ENCODE data around the gene CCDC57.

CCDC57 gene

DNA sequence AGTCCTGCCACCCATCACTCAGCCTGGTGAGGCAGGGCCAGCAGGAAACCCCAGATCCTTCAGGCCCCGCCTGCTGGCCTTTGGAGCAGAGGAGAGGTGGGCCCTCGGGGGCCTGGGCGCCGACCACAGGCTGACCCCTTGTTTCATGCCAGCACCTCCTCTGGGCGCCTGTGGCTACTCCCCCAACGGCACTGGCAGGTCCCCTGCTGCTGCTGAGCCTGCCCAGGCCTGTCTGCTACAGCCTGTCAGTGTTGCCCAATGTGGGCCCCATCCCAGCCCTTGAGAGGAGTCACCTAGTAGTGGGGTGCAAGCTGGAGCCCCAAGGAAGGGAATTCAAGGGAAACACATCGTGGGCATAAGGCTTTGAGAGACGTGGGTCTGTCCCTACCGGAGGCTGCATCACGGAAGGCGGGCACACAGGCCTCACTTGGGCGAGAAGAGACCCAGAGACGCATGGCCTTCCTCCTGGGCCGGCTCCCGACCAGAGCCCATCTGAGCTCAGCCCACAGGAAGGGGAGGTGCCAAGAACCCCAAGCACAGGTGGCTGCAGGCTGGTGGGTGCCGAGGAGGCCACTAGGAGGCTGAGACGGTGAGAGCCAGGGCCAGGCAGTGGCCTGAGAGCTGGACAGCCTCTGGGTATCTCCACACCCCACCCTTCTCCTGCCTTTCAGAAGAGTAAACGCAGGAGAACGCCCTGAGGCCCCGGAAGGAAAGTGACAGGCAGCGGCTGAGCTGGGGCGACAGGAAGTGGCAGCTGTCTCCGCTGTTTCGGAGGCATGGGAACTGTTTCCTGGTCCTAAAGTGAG, 106.6 kb downstream of the CCDC57 start:
- peak; percentile 79 for DNase-seq (ENCODE audit: low spot score)

DNA sequence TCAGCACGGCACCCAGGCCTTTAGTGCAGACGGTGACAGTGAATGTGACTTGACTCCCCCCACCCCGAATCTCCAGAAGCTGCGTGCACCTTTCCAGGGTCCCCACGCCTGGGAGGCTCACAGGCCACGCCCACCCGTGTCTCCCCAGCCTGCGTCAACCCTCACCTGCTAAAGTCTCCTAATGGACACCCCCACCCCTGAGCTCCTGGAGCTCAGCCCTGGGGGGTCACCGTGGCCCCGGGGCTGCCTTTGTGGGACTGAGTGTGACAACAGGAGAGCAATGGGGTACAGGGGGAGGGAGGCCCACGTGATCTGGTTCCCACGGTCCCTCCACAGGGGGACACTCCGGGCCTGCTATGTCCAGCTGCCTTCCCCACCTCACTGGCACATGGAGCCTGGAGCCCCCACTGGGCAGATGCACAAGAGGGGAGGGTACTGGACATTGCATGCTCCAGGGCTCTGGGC, 107.2 kb downstream of the CCDC57 start:
- DNase-seq (ENCODE audit: low spot score), result no peak

DNA sequence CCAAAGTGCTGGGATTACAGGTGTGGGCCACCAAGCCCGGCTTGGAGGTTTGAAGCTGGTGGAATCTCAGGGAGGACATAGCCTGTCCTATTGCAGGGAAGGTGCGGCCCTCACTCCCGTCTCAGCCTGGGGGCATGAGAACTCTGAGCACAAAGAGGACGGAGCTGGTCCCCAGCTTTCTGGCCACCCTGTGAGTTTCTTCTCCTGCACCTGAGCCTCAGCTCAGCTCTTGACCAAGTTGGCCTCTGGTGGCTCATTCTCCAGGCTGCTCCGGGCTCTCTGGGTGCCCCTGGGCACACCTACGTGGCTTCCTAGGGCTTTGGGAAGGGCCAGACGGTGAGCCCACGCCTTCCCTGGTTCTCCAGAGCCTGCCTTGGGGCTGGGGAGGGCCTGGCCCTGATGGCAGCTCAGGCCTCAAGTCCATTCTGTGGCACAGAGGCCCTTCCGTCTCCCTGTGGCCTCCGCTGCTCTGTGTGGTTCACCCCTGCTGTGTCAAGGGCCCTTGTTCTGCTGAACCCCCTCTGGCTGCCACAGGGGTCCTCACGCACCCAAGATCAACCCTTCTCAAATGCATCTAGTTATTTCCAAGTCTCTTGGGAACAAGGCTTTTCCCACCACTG, 107.7 kb downstream of the CCDC57 start:
- DNase-seq (ENCODE audit: low spot score), result no peak

DNA sequence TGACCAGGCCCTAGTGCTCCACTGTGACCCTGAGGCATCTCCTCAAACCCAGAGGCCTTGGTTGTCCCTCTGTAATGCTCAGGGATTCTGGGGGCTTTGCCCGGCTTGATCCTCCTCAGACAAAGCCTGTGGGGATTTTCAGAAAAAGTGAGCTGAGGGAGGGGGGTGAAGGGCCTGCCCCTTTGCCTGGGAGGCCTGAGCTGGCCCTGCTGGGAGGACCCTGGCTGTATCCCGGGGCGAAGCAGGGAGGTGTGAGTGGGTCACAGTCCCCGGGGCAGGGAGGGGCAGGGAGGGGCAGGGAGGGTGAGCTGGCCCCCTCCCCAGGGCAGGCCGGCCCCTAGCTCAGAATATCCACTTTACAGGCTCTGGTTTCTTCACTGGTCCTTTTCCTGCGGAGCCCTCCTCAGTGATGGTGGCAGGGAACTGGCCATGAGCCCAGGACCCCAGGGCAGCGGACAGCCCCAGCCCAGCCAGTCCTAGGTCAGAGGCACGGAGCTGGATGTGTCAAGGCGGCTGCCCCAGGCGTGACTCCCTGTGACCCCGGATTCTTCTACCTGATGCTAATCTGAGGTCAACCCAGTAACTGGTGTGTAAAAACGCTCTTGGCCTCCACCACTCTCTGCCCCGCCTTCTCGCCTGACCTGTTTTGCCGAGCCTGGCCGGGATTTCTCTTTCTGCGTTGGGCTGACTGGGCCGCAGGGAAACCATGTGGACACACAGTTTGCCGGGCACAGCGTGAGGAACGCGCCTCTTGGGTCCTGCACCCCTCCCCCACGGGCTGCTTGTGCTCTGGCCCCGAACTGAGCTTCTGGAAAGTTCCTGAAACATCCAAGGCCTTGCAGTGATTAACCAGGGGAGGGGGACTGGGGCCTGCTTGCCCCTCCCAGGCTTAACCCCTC, 108.8 kb downstream of the CCDC57 start:
- DNase-seq (ENCODE audit: low spot score), result no peak

DNA sequence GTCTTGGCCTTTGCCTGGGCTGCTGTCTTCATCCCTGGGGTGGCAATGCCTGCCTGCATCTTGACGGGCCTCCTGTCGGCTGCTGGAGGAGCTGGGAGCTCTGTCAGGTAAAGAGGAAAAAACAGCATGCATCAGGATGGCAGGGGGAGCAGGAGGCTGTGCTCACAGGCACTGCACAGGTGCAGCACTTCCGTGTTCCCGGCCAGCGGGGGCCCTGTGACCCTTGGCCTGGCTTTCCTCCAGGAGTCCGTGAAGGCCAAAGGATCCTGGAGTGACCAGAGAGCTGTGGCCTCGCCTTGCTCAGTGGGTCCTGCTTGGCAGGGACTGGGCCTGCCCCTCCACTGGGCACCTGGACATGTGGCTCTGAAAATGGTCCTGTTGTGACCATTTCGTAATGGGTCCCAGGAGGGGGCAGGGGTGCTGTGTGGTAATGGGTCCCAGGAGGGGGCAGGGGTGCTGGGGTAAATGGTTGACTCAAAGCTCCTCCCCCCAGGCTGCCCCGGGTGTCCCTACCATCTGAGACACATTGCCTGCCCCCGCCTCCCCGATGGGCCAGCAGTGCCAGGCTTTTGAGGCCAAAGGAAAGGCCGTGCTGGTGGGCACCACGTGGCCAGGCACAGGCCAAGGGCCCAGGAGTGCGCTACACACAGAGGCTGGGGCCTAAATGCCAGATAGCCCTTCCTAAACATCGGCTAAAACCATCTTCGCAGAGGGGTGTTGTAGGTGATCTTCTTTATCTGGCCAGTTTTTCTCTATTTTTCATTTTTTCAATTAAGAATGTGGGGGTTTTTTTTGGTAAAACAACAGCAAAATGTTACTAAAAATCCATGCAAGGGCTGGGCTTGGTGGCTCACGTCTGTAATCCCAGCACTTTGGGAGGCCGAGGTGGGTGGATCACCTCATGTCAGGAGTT, 110.6 kb downstream of the CCDC57 start:
- no peak for DNase-seq (ENCODE audit: low spot score)

DNA sequence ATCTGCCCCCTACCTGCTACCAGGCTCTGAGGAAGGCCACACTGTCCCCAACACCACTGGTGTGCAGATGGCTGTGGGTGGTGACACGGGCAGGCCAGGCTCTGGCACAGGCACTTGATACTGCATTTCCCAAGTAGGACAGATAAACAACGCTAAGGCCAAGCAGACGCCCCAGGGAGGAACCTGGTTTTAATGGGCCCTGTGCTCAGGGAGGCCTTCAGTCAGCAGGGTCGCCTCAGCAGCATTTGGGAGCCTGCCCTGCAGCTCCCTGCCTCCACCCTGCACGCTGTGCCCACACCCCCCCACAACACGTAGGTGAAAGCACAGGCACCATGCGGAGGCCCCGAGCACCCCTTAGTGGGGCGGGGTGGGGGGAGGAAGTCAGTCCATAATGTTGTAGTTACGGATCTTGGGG, 111.3 kb downstream of the CCDC57 start:
- DNase-seq (ENCODE audit: low spot score), result no peak

DNA sequence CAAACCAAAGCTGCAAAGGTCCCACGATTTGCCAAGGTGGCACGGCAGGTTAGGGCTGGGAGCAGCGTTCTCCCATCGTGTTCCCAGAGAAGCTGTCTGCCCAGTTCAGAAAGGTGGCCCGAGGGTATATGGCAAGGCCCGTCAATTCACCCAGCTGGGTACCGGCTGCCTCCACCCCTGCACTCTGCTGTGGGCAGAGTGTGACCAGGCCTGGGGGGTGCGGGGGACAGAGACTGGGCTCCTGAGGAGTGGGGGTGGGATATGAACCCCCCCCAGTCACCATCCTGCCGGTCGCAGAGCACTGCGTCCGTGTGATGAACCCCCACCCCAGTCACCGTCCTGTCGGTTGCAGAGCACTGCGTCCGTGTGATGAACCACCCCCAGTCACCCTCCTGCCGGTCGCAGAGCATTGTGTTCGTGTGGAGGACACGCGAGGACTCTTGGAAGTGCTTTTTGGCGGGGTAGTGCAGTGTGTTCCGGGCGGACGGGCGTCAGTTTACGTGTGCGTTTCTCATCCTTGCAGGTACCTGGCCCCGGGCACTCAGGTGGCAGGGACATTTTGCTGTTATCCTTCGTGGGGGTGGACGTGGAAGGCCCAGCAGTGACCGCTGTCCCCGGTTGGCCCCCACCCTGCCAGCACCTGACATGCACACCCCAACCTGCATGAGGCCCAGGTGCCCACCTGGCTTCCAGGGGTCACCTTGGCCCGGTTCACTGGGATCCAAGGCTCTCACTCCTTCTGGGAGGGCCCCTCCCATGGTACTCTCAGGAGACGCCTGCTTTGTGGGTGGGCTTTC, 111.9 kb downstream of the CCDC57 start:
- DNase-seq (ENCODE audit: low spot score), result no peak

DNA sequence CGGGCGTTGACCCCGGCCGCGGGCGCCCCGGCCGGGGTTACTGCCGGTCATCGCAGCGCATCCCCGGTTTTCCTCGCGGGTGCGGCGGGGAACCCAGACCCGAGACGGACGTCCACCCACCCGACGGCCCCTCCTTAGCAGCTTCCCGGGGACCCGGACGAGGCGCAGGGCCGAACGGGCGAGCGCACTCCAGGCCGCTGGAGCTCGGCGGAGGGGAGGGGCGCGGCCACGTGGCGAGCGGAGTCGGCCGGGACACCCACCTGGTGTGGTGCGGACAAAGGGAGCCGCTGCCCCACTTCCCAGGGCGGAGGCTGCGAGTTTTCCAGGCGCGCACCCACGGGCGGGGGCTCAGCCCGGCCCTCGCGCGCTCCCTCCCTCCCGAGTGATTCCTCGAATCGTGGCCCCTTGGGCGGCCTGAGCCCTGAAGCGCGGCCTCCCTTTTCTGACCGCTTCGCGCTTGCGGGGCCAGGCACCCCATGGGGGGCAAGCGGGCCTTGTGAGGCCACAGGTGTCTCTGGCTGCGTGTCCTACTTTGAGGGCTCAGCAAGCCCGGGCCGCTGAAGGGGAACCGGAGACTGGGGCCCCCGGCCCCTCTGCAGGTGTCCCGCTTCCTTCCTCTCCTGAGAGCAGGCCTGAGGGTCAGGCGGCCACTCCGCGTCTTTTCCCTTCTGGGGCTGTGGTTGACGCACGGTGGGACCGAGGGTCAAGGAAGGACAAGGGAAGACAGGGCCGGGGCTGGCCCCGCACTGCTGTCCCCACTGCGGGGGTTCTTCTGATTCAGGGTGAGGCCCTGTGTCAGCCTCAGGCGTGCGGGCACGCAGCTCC, 113.5 kb downstream of the CCDC57 start:
- DNase-seq (ENCODE audit: low spot score), result no peak

DNA sequence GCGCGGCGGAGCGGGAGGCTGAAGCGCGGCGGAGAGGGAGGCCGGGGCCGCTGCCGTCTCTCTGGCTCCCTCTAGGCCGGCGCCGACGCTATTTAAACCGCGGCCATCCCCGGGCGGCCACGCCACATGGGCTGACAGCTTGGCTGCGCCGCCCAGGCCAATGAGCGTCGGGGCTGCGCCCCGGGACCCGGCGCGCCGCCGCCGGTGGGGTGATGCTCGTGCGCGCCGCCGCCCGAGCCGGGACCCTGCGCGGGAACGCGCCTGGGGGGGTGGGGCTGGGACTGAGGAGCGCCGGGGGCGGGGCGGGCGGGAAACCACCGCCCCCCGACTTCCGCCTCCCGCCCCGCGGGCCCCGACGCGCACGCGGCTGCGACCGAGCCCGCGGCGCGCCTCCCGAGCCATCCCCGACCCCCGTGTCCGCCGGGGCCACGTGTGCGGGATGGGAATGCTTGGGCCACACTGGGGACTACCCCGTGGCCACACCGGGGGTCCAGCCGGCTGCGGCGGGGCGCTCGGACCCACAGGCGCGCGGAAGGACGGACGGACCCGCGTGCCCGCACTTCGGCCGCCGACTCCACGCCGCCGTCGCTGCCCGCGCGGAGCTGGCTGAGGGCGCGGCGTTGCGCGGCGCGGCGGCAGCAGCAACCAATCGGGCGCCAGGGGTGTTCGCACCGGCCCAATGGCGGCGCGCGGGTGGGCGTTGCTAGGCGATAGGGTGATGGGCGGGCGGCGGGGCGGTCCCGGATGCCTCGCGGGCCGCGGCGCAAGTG, 114.3 kb downstream of the CCDC57 start, which contains the start of gene FASN:
FASN (minus strand) TSS at position 68 of the 770 bp plus-strand sequence. CDS start 1,791 bp downstream, outside the sequence.
- DNase-seq (ENCODE audit: low spot score), result peak; percentile 96

DNA sequence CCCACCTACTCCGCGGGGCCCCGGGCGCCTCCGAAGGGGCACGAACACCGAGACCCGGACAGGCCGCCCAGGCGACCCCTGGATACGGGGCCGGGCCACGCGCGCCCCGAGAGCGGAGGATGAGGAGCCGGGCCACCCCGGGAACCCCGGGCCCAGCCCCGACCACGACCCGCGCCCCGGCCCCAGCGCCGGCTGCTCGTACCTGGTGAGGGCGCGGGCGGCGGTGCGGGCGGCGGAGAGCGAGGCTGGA, 114.8 kb downstream of the CCDC57 start:
- DNase-seq (ENCODE audit: low spot score), result no peak

DNA sequence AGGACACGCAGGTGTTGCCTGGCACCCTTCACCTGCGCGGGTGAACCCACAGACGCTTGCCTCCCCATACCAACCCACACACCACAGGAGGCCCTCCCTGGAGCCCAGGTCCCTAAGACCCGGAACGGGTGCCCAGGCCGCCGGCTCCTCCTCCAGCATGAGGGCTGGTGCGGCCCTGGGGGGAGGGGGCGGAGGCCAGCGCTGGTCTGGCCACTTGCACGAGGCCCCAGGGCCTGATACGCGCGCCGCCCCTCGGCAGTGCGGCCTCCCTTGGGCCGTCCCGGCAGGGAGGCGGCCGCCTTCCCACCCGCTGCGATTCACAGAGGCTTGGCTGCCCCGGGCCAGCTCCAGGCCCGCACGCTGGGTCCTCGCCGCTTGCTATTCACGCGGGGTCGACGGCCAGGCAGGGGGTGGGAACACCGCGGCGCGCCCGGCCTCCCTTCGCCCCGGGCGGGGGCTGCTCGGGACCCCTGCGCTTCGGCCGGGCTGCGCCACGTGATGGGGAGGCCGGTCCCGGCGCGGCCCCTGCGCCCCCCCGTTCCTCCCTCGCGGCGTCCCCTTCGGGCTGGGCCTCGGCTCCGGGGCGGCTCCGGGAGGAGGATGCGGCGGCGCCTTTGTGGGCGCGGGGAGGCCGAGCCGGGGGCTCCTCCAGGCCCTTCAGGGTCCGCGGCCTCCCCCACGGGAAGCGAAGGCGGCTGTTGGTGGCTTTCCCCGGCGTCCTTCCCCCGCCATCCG, 115.3 kb downstream of the CCDC57 start:
- no peak for DNase-seq (ENCODE audit: low spot score)

DNA sequence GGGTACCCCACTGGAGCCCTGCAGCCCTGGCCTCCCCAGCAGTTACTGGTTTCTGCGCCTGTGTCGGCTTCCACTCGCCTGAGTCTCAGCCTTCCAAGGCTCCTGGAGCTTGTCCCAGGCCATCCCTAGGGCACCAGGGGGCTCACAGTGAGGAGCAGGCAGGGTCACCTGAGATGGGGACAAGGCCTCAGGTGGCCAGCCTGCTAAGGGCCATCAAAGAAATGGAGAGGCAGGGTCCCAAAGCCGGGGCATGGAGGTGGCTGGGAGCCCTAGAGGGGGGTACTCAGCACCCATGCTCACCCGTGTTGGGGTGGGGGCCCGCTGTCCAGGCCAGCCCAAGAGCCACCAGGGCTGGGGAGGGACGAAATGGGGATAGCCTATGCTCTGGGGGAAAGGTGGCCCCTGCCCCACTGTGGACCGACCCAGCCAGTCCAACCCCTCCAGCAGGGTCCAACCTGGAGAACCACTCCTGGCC, 115.9 kb downstream of the CCDC57 start:
- DNase-seq (ENCODE audit: low spot score), result no peak

DNA sequence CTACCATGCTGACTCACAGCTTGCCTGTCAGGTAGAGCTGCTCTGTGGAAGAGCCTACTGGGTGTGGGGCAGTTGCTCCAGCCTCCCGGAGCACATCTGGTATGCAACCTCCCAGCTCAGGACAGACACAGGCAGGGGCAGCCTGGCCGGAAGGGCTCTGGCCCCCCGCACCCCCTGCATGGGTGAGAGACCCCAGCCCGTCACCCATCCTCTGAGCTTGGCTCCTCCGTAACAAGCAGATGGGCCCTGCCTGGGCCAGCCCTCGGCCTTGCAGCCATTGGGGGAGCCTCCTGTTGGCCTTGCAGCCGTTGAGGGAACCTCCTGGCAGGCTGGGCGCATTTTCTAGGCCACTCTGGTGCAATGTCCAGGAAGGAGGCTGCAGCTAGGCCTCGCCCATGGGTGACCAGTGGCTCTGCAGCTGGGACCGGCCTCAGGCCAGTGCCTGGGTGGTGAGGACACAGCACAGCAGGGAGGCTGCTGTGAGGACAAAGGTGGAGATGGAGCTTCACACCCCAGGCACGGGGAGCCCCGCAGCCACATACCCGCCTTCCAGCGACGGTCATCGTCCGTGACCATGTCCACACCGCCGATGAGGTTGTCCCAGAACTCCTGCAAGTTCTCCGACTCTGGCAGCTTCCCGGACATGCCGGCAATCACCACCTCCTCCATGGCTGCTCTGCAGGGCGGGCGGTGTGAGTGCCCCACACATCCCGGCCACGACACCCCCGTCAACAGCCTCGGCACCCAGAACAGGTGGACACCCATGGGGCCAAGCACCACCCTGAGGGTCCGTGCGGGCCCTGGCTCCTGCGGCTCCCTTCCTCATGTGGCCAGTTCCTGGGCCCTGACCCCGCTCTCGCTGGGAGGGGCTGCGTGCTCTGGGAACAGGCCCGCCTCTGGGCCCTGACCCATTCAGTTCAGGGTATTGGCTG, 116.6 kb downstream of the CCDC57 start:
- DNase-seq (ENCODE audit: low spot score), result no peak

DNA sequence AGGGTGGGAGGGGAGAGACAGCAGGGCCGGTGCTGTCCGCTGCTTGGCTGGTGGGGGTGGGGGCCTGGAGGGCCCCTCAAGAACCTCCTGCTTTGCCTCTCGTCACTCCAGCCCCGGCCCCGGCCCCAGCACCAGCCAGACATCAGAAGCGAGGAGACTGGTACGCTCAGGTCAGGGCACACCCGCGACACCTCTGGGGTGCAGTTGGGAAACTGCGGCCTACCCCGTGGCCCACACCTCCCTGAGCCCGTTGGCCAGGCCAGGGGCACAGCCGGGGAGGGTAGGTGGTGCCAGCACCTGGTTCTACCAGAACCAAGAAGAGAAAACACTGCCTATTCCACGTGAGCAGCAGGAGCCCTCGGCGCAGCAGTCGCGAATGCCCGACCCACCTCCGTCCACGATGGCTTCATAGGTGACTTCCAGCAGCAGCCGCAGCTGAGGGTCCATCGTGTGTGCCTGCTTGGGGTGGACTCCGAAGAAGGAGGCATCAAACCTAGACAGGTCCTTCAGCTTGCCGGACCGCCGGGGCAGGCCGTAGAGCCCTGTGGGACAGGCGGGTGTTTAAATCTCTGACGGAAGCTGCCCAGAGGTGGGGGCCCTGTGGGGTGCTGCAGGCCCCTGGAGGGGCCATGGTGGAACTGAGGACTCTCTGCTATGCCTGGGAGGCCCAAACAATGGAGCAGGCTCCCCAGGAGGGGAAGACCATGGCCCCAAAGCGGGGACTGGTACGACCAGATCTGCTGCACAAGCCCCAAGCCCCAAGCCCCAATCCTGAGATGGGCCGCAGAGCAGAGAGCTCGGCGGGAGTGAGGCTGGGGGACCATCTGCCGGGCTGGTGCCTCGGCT, 117.5 kb downstream of the CCDC57 start:
- DNase-seq (ENCODE audit: low spot score), result no peak

DNA sequence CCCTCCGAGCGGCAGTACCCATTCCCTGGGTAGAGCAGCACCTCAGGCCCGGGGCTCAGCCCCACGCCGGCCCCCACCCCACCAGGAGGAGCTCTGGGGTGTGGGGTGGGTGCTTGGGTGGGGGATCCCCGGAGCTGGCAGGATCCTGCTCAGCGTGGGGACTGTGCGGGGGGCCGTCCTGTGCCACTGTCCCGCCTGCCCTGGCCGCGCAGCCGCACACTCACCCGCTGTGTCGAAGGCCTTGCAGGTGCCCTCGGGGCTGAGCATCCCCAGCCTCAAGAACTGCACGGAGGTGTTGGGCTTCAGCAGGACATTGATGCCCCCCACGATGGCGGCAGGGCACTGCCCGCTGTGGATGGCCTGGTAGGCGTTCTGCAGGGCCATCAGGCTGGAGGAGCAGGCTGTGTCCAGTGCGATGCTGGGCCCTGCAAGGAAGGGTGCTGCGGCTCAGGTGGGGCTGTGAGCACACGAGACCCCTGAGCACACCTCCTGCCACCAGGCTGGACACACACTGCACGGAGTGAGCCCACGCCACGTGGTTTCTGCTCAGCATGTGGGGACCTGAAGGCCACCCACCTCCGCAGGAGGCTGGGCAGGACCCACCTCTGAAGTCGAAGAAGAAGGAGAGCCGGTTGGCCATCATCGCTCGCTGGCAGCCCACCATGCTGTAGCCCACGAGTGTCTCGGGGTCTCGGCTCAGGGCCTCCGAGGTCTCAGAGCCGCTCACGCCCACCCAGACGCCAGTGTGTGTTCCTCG, 119.5 kb downstream of the CCDC57 start:
- no peak for DNase-seq (ENCODE audit: low spot score)

DNA sequence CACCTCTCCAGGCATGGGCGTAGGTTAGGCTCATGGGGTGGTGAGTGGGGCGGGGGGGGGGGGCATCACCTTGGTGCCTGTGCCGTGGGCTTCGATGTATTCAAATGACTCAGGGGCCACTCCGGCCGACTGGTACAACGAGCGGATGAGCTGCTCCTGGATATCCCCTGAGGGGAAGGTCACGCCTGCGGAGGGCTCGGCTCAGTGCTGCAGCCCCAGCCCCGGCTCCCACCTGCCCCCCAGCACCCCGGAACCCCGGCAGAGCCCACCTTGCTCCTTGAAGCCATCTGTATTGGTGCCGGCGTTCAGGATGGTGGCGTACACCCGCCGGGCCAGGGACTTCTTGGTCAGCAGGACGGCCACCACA, 120.0 kb downstream of the CCDC57 start:
- no peak for DNase-seq (ENCODE audit: low spot score)
